Activated CD8-positive, alpha-beta memory T cell treated with anti-CD3 and anti-CD28 coated beads, Interleukin-2, amount 10 ng/mL, durations not matched to agents 7 days and 5 days (primary cell): ENCODE measurements around the gene TM4SF1. TPM values are rescaled to one million over a fixed set of nuclear protein-coding genes. Genes with fewer than 3 reads are reported as not detected.

ENCODE experiments used
- ATAC-seq: fragments of 150-1000 bp; cut with Tn5 transposase; one replicate; pipeline ENCODE4 v1.10.0; 2021; ENCODE audit warnings: moderate library complexity
- CTCF ChIA-PET: fragments of 350-600 bp; sonication (Branson Sonifier 250); formaldehyde crosslinking; loops from one replicate; lab custom pipeline; 2021; ENCODE audit warnings: antibody characterized with exemption; lab: Charles Lee
- DNase-seq: peaks from one replicate; pipeline ENCODE4 v3.0.0-alpha.2; 2020
- H3K27ac Mint-ChIP-seq: one replicate; pipeline ENCODE4 v1.8.0; 2021; ENCODE audit warnings: mild to moderate bottlenecking, mixed read lengths
- H3K27me3 Mint-ChIP-seq: one replicate; pipeline ENCODE4 v1.8.0; 2021; ENCODE audit warnings: mixed read lengths
- H3K36me3 Mint-ChIP-seq: one replicate; pipeline ENCODE4 v1.8.0; 2021; ENCODE audit warnings: mild to moderate bottlenecking, mixed read lengths
- H3K4me1 Mint-ChIP-seq: one replicate; pipeline ENCODE4 v1.8.0; 2021; ENCODE audit warnings: mixed read lengths
- H3K4me3 Mint-ChIP-seq: one replicate; pipeline ENCODE4 v1.8.0; 2021; ENCODE audit warnings: mild to moderate bottlenecking, moderate library complexity, mixed read lengths
- H3K9me3 Mint-ChIP-seq: one replicate; pipeline ENCODE4 v1.8.0; 2022; ENCODE audit warnings: low read depth, mixed read lengths
- total RNA-seq, 2 experiments: library from RNA; stranded (reverse); gene quantifications; one replicate each; pipeline ENCODE4 v1.2.3, GENCODE V29; 2021

The TM4SF1 gene
- total RNA-seq, 2 experiments from 2014 or later, result not detected

- Mint-ChIP-seq H3K27ac (no peak overlapping the region), H3K4me1 (no peaks in the 10 kb centered on the region), H3K9me3 (no peaks in the 10 kb centered on the region), H3K4me3 (no peak overlapping the region), H3K36me3 (no peaks in the 10 kb centered on the region), H3K27me3 (peaks cover 18% of the 10 kb centered on the region)
- CTCF ChIA-PET, result no interaction called here
- DNase-seq, result no peak
- no peak for ATAC-seq
These were observed 586 bp downstream of the TM4SF1 start for GRCh38 chr3:149376718-149377407.

GRCh38 chr3:149375501-149376196 is 1.8 kb downstream of the TM4SF1 start:
- no peaks in the 10 kb centered on the region for H3K9me3 Mint-ChIP-seq
- H3K27me3 Mint-ChIP-seq, result peaks cover 18% of the 10 kb centered on the region
- H3K4me1 Mint-ChIP-seq, result no peaks in the 10 kb centered on the region
- H3K27ac Mint-ChIP-seq, result no peak overlapping the region
- H3K4me3 Mint-ChIP-seq, result no peak overlapping the region
- CTCF ChIA-PET, result no interaction called here
- DNase-seq (no peak), ATAC-seq (no peak)
- no peaks in the 10 kb centered on the region for H3K36me3 Mint-ChIP-seq

GRCh38 chr3:149374793-149375500 is 2.5 kb downstream of the TM4SF1 start:
- Mint-ChIP-seq H3K4me3 (no peak overlapping the region), H3K4me1 (no peaks in the 10 kb centered on the region), H3K27me3 (peaks cover 18% of the 10 kb centered on the region), H3K36me3 (no peaks in the 10 kb centered on the region), H3K9me3 (no peaks in the 10 kb centered on the region), H3K27ac (no peak overlapping the region)
- DNase-seq (no peak), ATAC-seq (no peak)
- CTCF ChIA-PET, result no interaction called here

GRCh38 chr3:149374391-149374790 is 3.1 kb downstream of the TM4SF1 start:
- Mint-ChIP-seq H3K4me3 (no peak overlapping the region), H3K27ac (no peak overlapping the region), H3K9me3 (no peaks in the 10 kb centered on the region), H3K27me3 (peaks cover 18% of the 10 kb centered on the region), H3K36me3 (no peaks in the 10 kb centered on the region), H3K4me1 (no peaks in the 10 kb centered on the region)
- no peak for DNase-seq
- CTCF ChIA-PET, result interaction anchor here (0.6 to 1.4 kb wide), 2 partner anchors 118 to 404 kb away, joined by 3 read pairs; no protein-coding TSS in a partner anchor
- ATAC-seq, result no peak

- Mint-ChIP-seq H3K27ac (no peak overlapping the region), H3K36me3 (no peaks in the 10 kb centered on the region), H3K9me3 (no peaks in the 10 kb centered on the region), H3K27me3 (peaks cover 18% of the 10 kb centered on the region), H3K4me1 (no peaks in the 10 kb centered on the region), H3K4me3 (no peak overlapping the region)
- ATAC-seq (no peak), DNase-seq (no peak)
- CTCF ChIA-PET, result interaction anchor here (1.4 kb wide), 1 partner anchor 119 kb away, joined by 3 read pairs; no protein-coding TSS in a partner anchor
These were observed 4.0 kb downstream of the TM4SF1 start for GRCh38 chr3:149373235-149374125.

GRCh38 chr3:149371723-149372114 is 5.7 kb downstream of the TM4SF1 start:
- CTCF ChIA-PET, result no interaction called here
- H3K27me3 Mint-ChIP-seq, result peaks cover 10% of the 10 kb centered on the region
- DNase-seq (no peak), ATAC-seq (no peak)
- H3K9me3 Mint-ChIP-seq, result no peaks in the 10 kb centered on the region
- H3K4me1 Mint-ChIP-seq, result no peaks in the 10 kb centered on the region
- H3K36me3 Mint-ChIP-seq, result no peaks in the 10 kb centered on the region
- H3K27ac Mint-ChIP-seq, result no peak overlapping the region
- H3K4me3 Mint-ChIP-seq, result no peak overlapping the region

- H3K9me3 Mint-ChIP-seq, result no peaks in the 10 kb centered on the region
- H3K36me3 Mint-ChIP-seq, result no peaks in the 10 kb centered on the region
- H3K4me3 Mint-ChIP-seq, result no peak overlapping the region
- H3K27ac Mint-ChIP-seq, result no peak overlapping the region
- H3K4me1 Mint-ChIP-seq, result no peaks in the 10 kb centered on the region
- CTCF ChIA-PET, result no interaction called here
- no peak for DNase-seq
- H3K27me3 Mint-ChIP-seq, result peaks cover 10% of the 10 kb centered on the region
- no peak for ATAC-seq
These were observed 6.3 kb downstream of the TM4SF1 start for GRCh38 chr3:149371001-149371722.

- CTCF ChIA-PET, result no interaction called here
These were observed 7.2 kb downstream of the TM4SF1 start for GRCh38 chr3:149369991-149370866.

GRCh38 chr3:149368674-149369497 is 8.6 kb downstream of the TM4SF1 start:
- Mint-ChIP-seq H3K27me3 (peaks cover 7% of the 10 kb centered on the region), H3K36me3 (no peaks in the 10 kb centered on the region), H3K4me3 (no peak overlapping the region), H3K4me1 (no peaks in the 10 kb centered on the region), H3K27ac (no peak overlapping the region), H3K9me3 (no peaks in the 10 kb centered on the region)
- DNase-seq, result no peak
- CTCF ChIA-PET, result no interaction called here
- no peak for ATAC-seq

More at GRCh38 chr3:149369991-149370866, 7.2 kb downstream of the TM4SF1 start:
- no peak overlapping the region for H3K4me3 Mint-ChIP-seq
- H3K9me3 Mint-ChIP-seq, result no peaks in the 10 kb centered on the region
- ATAC-seq (no peak), DNase-seq (no peak)
- H3K27ac Mint-ChIP-seq, result no peak overlapping the region
- H3K4me1 Mint-ChIP-seq, result no peaks in the 10 kb centered on the region
- no peaks in the 10 kb centered on the region for H3K36me3 Mint-ChIP-seq
- H3K27me3 Mint-ChIP-seq, result peaks cover 10% of the 10 kb centered on the region

- ATAC-seq (no peak), DNase-seq (no peak)
- Mint-ChIP-seq H3K27ac (no peak overlapping the region), H3K27me3 (peaks cover 5% of the 10 kb centered on the region), H3K4me3 (no peak overlapping the region), H3K4me1 (no peaks in the 10 kb centered on the region), H3K36me3 (no peaks in the 10 kb centered on the region), H3K9me3 (no peaks in the 10 kb centered on the region)
- CTCF ChIA-PET, result no interaction called here
These were observed 9.2 kb downstream of the TM4SF1 start for GRCh38 chr3:149368201-149368673.
